GM18907 (cell line): ENCODE measurements around the gene NOP58.
"Not testable (repeated sequence)": the region's sequence is repeated elsewhere in the genome, so short reads cannot be mapped to it uniquely, and the experiment has no call there.

Experiments
- ATAC-seq: cut with Tn5 transposase; IDR thresholded peaks from one replicate; pipeline ENCODE4 v1.9.1; 2021; ENCODE audit warnings: mild to moderate bottlenecking, moderate library complexity; ENCODE audit not compliant: unreplicated experiment

NOP58 gene

DNA sequence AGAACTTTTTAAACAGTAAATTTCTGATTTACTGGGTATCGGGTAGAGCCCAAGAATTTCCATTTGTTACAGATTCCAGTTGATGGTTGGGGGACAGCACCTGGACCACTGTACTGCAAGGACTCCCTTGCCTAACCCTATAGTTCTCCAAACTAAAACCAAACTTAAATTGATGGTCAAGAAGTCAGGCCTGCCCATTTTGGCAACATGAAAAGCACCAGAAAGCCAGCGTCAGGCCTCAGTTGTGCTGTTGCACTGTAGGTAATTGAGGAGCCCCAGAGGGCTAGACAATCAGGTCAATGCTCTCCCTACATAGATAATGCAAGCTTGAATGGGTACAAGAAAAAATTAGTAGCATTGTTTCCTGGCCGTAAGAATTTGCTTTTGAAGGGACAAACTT lies 40.5 kb downstream of the NOP58 start:
- no peak for ATAC-seq

DNA sequence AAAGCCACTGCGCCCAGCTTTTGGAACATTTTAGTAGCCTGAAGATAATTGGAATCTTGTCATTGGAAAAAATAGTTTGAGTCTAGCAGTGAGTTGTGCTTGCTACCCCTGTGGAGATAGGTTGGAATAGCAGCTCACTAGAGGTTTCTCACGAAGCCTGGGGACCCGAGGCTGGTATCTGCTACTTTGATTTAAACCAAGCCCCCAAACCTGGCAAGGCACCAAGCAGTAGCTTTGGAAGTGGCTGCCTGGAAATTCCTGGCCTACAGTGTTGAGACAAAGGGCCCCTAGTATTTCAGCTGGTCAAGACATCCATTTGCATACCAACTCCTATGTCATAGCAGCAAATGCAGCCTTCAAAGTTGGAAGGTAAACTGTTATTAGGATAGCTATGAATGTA lies 42.1 kb downstream of the NOP58 start:
- no peak for ATAC-seq

DNA sequence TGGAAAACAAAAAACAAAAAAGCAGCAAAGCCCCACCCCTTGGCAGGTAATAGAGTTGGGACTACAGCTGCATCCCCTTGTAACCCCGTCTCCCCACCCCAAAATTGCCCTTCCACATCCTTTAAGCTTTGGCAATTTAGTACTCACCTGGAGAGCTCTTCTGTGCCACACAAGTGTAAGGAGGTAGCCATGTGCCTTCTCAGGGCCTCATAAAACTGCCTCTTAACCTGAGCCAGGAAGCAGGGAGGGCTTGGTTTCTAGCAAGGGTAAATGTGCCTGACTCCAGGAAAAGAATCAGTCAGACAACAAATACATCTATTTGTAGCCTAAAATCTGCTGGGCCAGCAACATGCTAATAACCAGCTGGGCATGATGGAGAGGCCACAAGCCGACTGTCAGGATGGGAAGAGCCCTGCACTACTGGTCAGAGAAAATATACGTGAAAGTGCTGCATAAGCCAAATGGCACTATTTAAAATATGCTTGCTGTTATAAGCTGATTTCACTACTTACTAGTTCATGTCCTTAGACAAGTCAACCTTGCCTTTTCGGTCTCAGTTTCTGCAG lies 46.3 kb downstream of the NOP58 start:
- ATAC-seq, result no peak

DNA sequence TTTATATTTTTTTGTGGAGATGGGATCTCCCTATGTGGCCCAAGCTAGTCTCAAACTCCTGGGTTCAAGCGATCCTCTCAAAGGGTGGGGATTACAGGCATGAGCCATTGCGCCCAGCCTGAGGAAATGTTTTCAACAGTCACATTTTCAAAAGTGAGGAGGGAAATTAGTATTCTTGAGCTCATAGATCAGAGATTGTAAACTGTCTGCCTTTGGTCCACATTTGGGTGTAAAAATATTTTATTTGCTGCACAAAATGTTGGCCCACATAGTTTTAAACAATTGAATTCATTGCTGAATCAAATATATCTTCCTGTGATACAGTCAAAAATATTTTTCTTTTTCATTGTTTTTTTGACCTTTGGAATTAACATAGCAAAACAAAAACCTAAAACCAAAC lies 48.6 kb downstream of the NOP58 start:
- ATAC-seq, result no peak

DNA sequence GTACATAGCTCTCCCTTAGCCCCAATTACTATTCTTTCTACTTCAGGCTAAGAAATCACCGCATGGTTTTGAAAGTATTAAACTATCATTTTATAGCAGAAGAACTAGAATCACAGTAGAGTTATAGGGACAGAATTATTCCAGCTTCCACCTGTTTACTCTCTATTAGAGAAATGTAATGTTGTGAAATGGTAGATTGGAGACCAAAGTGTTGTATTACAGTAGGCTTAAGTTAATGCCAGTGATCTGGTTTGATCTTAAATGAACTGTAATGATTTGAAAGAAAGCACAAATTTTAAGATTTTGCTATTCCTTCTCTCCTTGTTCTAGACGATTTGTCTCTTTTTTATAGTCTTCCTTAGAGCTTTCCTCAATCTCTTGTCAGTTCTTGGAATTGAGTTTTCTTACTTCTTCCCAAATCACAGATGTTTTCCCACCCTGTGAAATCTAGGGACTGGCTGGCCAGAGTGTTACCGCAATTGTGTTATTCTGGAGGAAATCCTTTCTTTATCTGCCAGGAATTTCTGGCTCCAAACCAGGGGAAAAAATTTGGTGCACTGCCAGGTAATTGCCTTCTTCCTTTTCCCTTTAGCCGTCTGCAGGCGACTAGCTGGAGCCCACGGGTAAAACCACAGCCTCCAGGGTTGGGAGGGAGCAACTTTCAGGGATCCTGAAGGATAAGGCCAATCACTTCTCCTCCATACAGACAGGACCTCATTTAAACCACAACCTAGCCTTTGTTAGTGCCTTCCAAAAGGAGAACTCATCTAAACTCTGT lies 51.7 kb downstream of the NOP58 start:
- no peak for ATAC-seq

DNA sequence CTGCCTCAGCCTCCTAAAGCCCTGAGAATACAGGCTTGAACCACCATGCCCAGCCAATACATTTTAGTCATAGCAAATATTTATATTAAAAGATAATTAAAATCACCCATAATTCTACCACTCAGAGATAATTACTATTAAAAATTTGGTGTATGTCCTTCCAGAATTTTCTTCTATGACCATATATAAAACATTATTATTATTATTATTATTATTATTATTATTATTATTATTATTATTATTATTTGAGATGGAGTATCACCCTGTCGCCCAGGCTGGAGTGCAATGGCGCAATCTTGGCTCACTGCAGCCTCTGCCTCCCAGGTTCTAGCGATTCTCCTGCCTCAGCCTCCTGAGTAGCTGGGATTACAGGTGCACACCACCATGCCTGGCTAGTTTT lies 54.8 kb downstream of the NOP58 start:
- not testable (repeated sequence) for ATAC-seq

DNA sequence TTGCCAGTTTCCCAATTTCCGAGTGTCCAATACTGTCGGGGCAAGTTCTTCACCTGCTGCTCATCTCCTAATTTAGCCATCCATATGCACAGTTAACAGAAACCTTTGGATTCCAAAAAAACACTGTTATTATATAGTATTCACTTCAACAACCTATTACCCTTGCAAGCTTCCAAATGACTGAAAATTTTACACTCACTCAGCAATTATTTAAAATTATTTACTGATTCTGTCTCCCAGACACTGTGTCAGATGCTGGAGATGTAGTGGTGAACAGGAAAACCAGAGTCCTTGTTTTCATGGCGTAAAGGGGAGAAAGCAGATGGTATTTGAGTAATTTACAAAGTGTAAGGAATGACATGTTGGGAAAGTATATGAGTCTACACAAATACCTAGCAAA lies 56.9 kb downstream of the NOP58 start:
- no peak for ATAC-seq

DNA sequence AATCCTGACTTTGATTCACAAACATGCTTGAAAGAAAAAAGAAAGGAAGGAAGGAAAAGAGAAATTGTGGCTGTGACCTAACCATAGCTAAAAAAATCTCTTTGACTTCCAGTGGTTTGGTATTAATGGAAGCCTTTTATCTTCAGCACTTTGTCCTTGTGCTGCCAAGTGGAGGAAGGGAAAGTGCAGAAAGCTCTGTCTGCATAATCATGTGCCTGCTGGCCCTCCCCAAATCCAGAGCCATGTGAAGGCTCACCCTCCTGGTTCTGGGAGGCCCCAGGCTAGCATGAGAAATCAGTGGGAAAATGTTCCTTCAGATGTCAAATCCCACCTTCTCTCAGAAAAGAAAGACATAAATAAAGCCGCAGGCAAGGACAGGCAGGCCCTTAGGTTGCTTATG lies 62.3 kb downstream of the NOP58 start:
- ATAC-seq, result no peak

DNA sequence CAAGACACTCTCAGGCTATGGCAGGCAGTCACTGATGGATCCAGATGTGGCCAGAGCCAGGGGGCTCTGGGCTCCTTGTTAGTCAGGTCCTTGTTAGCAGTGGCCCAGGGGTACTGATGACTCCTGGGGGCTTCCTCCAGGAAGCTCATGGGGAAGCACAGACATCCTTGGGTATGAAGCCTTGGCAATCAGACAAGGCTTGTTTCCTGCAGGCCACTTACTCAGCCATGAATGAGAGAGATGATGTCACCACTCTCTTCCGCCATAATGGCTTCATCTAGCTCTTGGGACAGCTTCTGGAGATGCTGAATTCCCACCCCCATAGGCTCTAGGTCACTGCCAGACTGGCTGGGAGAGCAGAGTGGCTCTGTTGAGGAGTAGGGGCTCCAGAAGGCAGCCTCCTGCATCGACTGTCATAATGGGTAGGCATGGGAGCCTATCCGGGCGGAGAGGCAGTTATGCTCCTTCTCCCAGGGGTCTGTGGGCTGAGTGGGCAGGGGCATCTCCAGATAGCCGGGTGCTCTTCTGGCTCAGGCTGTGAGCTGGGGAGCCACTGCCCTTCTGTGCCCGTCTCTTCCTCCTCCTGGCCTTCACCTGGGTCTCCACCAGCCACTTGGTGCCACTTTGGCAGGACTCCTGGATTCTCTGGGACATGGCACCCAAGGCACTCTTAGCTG lies 70.4 kb downstream of the NOP58 start:
- ATAC-seq, result no peak

DNA sequence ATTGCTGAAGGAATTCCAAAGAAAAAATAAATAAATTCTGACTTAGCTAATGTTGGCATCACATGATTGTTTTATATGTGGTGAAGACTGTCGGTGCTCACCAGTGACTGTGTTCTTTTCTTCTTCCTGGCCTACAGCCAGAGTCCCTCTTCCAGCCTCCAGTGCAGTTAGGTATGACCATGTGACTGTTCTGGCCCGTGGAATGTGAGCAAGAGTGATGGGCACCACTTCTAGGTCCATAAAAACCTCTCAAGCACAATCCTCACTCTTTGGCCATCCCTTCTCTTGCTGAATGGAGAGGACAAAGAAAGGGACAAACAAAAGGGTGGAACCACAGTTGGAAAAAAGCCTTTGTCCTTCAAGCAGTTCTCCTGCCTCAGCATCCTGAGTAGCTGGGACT lies 71.6 kb downstream of the NOP58 start:
- ATAC-seq, result no peak

DNA sequence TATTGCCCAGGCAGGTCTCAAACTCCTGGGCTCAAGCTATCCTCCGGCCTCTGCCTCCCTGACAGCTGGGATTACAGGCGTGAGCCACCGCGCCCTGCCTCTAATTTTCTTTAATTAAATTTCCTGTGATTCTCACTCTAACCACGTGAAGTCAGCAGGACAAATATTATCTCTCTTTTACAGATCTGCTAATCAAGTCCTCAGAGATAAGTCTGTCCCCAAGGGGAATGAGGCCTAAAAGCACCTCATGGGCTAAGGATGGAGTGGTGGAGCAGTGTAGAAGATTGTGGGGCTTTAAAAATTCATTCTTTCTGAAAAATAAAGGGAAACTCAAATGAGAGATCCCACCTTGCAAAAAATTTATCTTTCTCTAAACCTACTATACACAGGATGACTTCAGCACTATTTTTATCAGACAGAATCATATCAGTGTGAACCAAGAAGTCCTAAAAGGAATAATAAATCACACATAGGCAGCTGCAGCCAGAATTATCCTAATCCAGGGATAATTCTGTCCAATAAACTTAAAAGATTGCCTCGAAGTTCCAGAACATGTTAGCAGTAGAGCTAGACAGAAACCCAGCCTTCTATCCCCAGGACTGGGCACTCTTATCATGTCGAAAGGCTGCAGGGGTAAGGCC lies 72.3 kb downstream of the NOP58 start:
- no peak for ATAC-seq

DNA sequence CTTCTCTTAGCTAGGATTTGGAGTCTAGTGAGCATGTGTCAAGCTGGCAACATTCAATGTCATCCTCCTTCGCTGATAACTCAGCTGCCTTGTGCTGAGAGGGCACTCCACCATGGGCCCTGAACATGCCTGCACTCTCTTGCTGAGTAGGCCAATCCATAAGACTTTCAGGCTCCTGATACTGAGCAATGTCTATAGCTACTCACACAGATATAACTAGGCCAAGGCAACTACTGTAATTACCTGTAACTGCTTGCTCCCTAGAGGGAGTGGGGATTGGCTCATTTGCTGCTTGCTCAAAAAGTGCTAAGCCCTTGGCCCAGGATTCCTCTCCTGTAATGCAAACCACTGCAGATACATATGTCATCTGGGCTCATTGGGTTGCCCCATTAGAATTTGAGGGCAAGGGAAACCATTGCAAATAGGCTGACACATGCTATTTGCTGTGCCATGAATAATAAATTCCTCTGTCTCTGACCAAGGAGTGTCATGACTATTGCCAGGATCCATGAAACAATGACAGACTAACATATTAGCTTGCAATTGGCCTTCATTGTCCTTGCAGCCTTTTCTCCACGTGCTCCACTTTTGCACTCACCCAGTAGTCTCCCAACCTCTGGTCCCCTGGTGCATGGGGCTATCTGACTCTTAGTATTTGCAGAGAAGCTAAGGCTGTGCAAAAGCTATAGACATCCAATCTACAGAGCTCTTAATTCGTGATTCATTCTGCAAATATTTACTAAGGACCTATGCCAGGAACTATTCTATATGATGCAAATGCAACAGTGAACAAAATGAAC lies 73.7 kb downstream of the NOP58 start:
- no peak for ATAC-seq

DNA sequence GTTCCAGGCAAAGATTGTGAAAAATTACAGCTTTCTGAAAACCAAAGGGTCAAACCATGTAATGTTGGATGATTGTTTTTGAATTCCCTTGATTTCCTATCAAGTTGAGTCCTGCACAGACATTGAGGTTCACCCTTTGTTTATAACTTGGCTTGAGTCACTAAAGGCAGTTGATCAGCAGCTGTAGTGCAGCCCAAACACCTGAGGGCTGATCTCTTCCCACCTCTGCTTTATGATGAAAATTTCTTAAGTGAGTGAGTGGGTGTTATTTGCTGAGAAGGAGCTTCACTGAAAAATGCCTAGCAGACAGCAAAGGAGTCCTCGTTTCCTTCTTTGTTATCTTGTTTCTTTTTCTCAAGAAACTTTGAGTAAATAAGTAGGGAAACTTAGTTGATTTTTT lies 78.6 kb downstream of the NOP58 start:
- ATAC-seq, result no peak

DNA sequence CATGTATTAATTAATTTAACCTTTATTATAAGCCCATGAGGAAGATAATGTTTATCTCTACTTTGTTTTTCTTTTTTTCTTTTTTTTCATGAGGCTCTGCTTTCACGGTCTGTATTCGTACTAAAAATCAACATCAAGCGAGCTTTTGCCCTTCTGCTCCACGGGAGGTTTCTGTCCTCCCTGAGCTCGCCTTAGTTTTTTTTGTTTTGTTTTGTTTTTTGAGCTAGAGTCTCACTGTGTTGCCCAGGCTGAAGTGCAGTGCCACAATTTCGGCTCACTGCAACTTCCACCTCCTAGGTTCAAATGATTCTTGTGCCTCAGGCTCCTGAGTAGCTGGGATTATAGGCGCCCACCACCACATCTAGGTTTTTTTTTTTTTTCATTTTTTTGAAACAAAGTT lies 80.6 kb downstream of the NOP58 start:
- no peak for ATAC-seq
